ENCODE data around the gene PHLDA3. TPM values are rescaled to one million over a fixed set of nuclear protein-coding genes. Genes with fewer than 3 reads are reported as not detected.

The PHLDA3 gene
- total and polyA plus RNA-seq, 4 donors, result 0.36 to 2.2 (median 1.0) TPM

DNA sequence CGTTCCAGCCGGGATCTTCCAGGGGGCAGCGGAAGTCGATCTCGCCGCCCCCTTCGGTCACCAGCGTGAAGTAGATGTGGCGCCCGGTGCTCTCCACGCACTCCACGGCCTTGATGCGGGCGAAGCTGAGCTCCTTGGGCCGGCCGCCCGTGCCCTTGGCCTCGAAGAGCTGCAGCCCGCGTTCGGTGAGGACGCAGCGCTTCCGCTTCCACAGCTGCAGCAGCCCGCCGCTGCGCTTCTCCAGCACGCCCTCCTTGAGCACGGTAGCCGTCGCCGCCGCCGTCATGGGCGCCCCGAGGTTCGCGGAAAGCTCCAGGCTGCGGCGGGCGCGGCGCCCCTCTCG lies 516 bp downstream of the PHLDA3 start (continued):
- TF ChIP-seq, protein P1, sequence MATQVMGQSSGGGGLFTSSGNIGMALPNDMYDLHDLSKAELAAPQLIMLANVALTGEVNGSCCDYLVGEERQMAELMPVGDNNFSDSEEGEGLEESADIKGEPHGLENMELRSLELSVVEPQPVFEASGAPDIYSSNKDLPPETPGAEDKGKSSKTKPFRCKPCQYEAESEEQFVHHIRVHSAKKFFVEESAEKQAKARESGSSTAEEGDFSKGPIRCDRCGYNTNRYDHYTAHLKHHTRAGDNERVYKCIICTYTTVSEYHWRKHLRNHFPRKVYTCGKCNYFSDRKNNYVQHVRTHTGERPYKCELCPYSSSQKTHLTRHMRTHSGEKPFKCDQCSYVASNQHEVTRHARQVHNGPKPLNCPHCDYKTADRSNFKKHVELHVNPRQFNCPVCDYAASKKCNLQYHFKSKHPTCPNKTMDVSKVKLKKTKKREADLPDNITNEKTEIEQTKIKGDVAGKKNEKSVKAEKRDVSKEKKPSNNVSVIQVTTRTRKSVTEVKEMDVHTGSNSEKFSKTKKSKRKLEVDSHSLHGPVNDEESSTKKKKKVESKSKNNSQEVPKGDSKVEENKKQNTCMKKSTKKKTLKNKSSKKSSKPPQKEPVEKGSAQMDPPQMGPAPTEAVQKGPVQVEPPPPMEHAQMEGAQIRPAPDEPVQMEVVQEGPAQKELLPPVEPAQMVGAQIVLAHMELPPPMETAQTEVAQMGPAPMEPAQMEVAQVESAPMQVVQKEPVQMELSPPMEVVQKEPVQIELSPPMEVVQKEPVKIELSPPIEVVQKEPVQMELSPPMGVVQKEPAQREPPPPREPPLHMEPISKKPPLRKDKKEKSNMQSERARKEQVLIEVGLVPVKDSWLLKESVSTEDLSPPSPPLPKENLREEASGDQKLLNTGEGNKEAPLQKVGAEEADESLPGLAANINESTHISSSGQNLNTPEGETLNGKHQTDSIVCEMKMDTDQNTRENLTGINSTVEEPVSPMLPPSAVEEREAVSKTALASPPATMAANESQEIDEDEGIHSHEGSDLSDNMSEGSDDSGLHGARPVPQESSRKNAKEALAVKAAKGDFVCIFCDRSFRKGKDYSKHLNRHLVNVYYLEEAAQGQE (IDR thresholded peaks at IDR 0.05), result no peak
- no peak for TF ChIP-seq FOXA1 (IDR thresholded peaks at IDR 0.05)

DNA sequence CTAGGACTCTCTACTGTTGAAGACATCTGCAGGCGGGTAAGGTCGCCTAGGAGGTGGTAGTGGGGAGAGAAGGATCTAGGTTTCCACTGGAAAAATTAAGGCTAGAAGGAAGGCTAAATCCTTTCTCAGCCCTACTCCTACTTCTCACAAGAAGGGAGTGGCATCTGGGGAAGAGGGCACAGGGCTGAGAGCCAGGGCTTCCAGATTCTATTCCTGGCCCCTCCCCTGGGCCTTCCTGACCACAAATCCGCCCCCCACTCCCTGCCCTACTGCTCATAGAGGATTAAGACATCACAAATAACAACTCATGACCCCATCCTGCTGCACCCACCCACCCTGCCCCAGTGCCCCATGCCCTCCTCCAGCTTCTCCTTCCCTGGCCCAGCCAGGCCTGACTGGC lies 2.5 kb downstream of the PHLDA3 start:
- Histone ChIP-seq H3K27me3 (ENCODE audit: control insufficient read depth in 4 of 4, insufficient read depth in 4 of 4, low read length in 3 of 4) (peaks cover 0 to 7% (median 0%) of the 10 kb centered on the region in 4 donors), H3K9ac (ENCODE audit: low read depth in 1 of 2, low read length in 2 of 2) (no peak overlapping the region), H3K36me3 (ENCODE audit: control insufficient read depth in 4 of 4, insufficient read depth in 3 of 4, low read depth in 1 of 4, low read length in 3 of 4) (no peaks in the 10 kb centered on the region), H3K4me3 (ENCODE audit: low read depth in 1 of 3, low read length in 3 of 3) (no peak overlapping the region), H3K9me3 (ENCODE audit: control insufficient read depth in 4 of 4, low read length in 3 of 4) (no peaks in the 10 kb centered on the region), H3K27ac (ENCODE audit: low read depth in 1 of 2, low read length in 2 of 2) (no peak overlapping the region), H3K4me1 (ENCODE audit: control insufficient read depth in 4 of 4, insufficient read depth in 4 of 4, low read length in 3 of 4) (peaks cover 0 to 13% (median 4%) of the 10 kb centered on the region in 4 donors)
- DNase-seq (ENCODE audit: low spot score), result no peak
- 92% methylated on average over 3 of the region's 3 CpGs for WGBS
- no peak for TF ChIP-seq FOXA2 (IDR thresholded peaks at IDR 0.05)

DNA sequence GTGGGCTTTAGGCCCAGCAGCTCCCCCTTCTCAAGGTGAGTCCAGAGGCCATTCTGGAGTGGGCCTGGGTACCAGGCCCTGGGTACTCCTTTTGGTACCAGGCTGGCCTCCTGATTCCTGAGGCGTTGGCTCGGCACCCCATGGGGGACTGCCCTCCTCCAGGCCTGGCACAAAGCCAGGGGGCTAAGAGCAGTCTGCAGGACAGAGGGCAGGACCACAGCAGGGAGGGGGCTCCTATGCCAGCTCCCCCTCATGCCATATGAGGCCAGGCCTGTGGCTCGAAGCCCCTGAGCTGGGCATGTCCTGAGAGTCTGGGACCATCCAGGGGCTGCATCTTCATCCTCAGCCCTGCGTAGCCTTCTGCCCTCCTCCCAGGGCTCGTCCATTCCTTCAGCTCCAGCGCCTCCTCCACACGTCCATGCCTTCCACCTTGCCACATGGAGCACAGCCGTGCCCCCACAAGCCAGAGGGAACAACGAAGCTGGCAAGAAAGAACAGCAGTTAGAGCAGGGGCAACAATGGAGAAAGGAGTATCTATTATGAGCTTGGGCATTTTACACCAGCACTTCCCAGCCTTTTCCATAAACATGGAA lies 3.2 kb downstream of the PHLDA3 start:
- Histone ChIP-seq H3K4me1 (ENCODE audit: control insufficient read depth in 4 of 4, insufficient read depth in 4 of 4, low read length in 3 of 4) (peaks cover 0 to 13% (median 4%) of the 10 kb centered on the region in 4 donors), H3K27me3 (ENCODE audit: control insufficient read depth in 4 of 4, insufficient read depth in 4 of 4, low read length in 3 of 4) (peaks cover 0 to 7% (median 0%) of the 10 kb centered on the region in 4 donors), H3K9me3 (ENCODE audit: control insufficient read depth in 4 of 4, low read length in 3 of 4) (no peaks in the 10 kb centered on the region), H3K27ac (ENCODE audit: low read depth in 1 of 2, low read length in 2 of 2) (no peak overlapping the region), H3K9ac (ENCODE audit: low read depth in 1 of 2, low read length in 2 of 2) (no peak overlapping the region), H3K36me3 (ENCODE audit: control insufficient read depth in 4 of 4, insufficient read depth in 3 of 4, low read depth in 1 of 4, low read length in 3 of 4) (no peaks in the 10 kb centered on the region), H3K4me3 (ENCODE audit: low read depth in 1 of 3, low read length in 3 of 3) (no peak overlapping the region)
- TF ChIP-seq JUND (IDR thresholded peaks at IDR 0.05) (no peak), FOXA2 (IDR thresholded peaks at IDR 0.05) (no peak), HNF4G (IDR thresholded peaks at IDR 0.05) (no peak), HNF4A (conservative IDR thresholded peaks at IDR 0.05) (no peak), RAD21 (IDR thresholded peaks at IDR 0.05) (no peak), YY1 (IDR thresholded peaks at IDR 0.05) (no peak), TAF1 (conservative IDR thresholded peaks at IDR 0.05) (no peak), NR2F2 (IDR thresholded peaks at IDR 0.05) (no peak), RXRA (IDR thresholded peaks at IDR 0.05) (no peak), GABPA (IDR thresholded peaks at IDR 0.05 in 1 of 2, conservative IDR thresholded peaks at IDR 0.05 in 1 of 2) (no peak), EGR1 (IDR thresholded peaks at IDR 0.05; ENCODE audit: low read depth in 2 of 2) (no peak), SP1 (IDR thresholded peaks at IDR 0.05) (no peak), FOXA1 (IDR thresholded peaks at IDR 0.05) (no peak)
- TF ChIP-seq, protein P2, sequence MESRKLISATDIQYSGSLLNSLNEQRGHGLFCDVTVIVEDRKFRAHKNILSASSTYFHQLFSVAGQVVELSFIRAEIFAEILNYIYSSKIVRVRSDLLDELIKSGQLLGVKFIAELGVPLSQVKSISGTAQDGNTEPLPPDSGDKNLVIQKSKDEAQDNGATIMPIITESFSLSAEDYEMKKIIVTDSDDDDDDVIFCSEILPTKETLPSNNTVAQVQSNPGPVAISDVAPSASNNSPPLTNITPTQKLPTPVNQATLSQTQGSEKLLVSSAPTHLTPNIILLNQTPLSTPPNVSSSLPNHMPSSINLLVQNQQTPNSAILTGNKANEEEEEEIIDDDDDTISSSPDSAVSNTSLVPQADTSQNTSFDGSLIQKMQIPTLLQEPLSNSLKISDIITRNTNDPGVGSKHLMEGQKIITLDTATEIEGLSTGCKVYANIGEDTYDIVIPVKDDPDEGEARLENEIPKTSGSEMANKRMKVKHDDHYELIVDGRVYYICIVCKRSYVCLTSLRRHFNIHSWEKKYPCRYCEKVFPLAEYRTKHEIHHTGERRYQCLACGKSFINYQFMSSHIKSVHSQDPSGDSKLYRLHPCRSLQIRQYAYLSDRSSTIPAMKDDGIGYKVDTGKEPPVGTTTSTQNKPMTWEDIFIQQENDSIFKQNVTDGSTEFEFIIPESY (IDR thresholded peaks at IDR 0.05), result no peak
- TF ChIP-seq, protein P1 (IDR thresholded peaks at IDR 0.05), result no peak
- TF ChIP-seq, protein P3, sequence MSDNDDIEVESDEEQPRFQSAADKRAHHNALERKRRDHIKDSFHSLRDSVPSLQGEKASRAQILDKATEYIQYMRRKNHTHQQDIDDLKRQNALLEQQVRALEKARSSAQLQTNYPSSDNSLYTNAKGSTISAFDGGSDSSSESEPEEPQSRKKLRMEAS (IDR thresholded peaks at IDR 0.05), result no peak
- TF ChIP-seq, protein P4, sequence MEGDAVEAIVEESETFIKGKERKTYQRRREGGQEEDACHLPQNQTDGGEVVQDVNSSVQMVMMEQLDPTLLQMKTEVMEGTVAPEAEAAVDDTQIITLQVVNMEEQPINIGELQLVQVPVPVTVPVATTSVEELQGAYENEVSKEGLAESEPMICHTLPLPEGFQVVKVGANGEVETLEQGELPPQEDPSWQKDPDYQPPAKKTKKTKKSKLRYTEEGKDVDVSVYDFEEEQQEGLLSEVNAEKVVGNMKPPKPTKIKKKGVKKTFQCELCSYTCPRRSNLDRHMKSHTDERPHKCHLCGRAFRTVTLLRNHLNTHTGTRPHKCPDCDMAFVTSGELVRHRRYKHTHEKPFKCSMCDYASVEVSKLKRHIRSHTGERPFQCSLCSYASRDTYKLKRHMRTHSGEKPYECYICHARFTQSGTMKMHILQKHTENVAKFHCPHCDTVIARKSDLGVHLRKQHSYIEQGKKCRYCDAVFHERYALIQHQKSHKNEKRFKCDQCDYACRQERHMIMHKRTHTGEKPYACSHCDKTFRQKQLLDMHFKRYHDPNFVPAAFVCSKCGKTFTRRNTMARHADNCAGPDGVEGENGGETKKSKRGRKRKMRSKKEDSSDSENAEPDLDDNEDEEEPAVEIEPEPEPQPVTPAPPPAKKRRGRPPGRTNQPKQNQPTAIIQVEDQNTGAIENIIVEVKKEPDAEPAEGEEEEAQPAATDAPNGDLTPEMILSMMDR (IDR thresholded peaks at IDR 0.05; ENCODE audit: low read depth, low read length, missing input control), result no peak
- TF ChIP-seq, protein P5, sequence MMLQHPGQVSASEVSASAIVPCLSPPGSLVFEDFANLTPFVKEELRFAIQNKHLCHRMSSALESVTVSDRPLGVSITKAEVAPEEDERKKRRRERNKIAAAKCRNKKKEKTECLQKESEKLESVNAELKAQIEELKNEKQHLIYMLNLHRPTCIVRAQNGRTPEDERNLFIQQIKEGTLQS (IDR thresholded peaks at IDR 0.05), result no peak
- WGBS, result 95% methylated on average over 9 of the region's 9 CpGs
- no peak for DNase-seq (ENCODE audit: low spot score)
